ENCODE results near the gene WRNIP1.

GRCh38 chr6:2725364-2725988, 39.7 kb upstream of the WRNIP1 start:
- TF ChIP-seq EZH2 (IDR thresholded peaks at IDR 0.05; ENCODE audit: borderline replicate concordance, control insufficient read depth, low read depth, low read length) (no peak), POLR2A (IDR thresholded peaks at IDR 0.05; ENCODE audit: low read depth, low read length) (no peak), IRF3 (IDR thresholded peaks at IDR 0.05) (no peak), YY1 (IDR thresholded peaks at IDR 0.05; ENCODE audit: low read depth, low read length) (no peak), BRCA1 (IDR thresholded peaks at IDR 0.05; ENCODE audit: low read depth, low read length) (no peak), MTA3 (IDR thresholded peaks at IDR 0.05; ENCODE audit: borderline replicate concordance, low read length) (no peak)
- TF ChIP-seq, protein P1, sequence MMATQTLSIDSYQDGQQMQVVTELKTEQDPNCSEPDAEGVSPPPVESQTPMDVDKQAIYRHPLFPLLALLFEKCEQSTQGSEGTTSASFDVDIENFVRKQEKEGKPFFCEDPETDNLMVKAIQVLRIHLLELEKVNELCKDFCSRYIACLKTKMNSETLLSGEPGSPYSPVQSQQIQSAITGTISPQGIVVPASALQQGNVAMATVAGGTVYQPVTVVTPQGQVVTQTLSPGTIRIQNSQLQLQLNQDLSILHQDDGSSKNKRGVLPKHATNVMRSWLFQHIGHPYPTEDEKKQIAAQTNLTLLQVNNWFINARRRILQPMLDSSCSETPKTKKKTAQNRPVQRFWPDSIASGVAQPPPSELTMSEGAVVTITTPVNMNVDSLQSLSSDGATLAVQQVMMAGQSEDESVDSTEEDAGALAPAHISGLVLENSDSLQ (IDR thresholded peaks at IDR 0.05): no peak
- TF ChIP-seq, protein P2, sequence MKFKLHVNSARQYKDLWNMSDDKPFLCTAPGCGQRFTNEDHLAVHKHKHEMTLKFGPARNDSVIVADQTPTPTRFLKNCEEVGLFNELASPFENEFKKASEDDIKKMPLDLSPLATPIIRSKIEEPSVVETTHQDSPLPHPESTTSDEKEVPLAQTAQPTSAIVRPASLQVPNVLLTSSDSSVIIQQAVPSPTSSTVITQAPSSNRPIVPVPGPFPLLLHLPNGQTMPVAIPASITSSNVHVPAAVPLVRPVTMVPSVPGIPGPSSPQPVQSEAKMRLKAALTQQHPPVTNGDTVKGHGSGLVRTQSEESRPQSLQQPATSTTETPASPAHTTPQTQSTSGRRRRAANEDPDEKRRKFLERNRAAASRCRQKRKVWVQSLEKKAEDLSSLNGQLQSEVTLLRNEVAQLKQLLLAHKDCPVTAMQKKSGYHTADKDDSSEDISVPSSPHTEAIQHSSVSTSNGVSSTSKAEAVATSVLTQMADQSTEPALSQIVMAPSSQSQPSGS (IDR thresholded peaks at IDR 0.05; ENCODE audit: low read length): no peak
- TF ChIP-seq, protein P3, sequence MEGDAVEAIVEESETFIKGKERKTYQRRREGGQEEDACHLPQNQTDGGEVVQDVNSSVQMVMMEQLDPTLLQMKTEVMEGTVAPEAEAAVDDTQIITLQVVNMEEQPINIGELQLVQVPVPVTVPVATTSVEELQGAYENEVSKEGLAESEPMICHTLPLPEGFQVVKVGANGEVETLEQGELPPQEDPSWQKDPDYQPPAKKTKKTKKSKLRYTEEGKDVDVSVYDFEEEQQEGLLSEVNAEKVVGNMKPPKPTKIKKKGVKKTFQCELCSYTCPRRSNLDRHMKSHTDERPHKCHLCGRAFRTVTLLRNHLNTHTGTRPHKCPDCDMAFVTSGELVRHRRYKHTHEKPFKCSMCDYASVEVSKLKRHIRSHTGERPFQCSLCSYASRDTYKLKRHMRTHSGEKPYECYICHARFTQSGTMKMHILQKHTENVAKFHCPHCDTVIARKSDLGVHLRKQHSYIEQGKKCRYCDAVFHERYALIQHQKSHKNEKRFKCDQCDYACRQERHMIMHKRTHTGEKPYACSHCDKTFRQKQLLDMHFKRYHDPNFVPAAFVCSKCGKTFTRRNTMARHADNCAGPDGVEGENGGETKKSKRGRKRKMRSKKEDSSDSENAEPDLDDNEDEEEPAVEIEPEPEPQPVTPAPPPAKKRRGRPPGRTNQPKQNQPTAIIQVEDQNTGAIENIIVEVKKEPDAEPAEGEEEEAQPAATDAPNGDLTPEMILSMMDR (IDR thresholded peaks at IDR 0.05 in 2 of 3, conservative IDR thresholded peaks at IDR 0.05 in 1 of 3; ENCODE audit: control insufficient read depth in 2 of 3, extremely low read depth in 1 of 3, insufficient read depth in 1 of 3, low read depth in 3 of 3, low read length in 3 of 3): no peak
- TF ChIP-seq, protein P4, sequence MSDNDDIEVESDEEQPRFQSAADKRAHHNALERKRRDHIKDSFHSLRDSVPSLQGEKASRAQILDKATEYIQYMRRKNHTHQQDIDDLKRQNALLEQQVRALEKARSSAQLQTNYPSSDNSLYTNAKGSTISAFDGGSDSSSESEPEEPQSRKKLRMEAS (IDR thresholded peaks at IDR 0.05; ENCODE audit: low read depth, low read length): no peak

Measured in GM12878 (cell line).